GM12864 (cell line): ENCODE measurements around the gene FREM1.

Source experiments
- DNase-seq: peaks from one replicate; pipeline ENCODE4 v3.0.0-alpha.2; 2011; ENCODE audit warnings: low read depth
- H3K4me3 ChIP-seq: 2 replicates; pipeline ENCODE4 v1.5.1; 2011; ENCODE audit warnings: mild to moderate bottlenecking, low read depth, low read length, control low read depth
- CTCF ChIP-seq: IDR thresholded peaks from 2 replicates; pipeline ENCODE4 v1.5.1; 2011; ENCODE audit warnings: low read depth, mild to moderate bottlenecking, moderate library complexity, low read length, control low read depth, inconsistent platforms; ENCODE audit errors: missing control alignments

FREM1 gene

GRCh38 chr9:14748373-14748772 is 161.9 kb downstream of the FREM1 start:
- no peak overlapping the region for H3K4me3 ChIP-seq
- no peak for TF ChIP-seq CTCF
- no peak for DNase-seq

GRCh38 chr9:14747111-14747510 is 163.1 kb downstream of the FREM1 start:
- no peak for TF ChIP-seq CTCF
- H3K4me3 ChIP-seq, result no peak overlapping the region
- DNase-seq, result no peak

GRCh38 chr9:14746626-14747025 is 163.6 kb downstream of the FREM1 start:
- no peak for TF ChIP-seq CTCF
- DNase-seq, result no peak
- no peak overlapping the region for H3K4me3 ChIP-seq

- no peak for DNase-seq
- no peak for TF ChIP-seq CTCF
- H3K4me3 ChIP-seq, result no peak overlapping the region
Measured at GRCh38 chr9:14744768-14745167, 165.5 kb downstream of the FREM1 start.

- no peak for TF ChIP-seq CTCF
- DNase-seq, result no peak
- no peak overlapping the region for H3K4me3 ChIP-seq
Measured at GRCh38 chr9:14741369-14741768, 168.9 kb downstream of the FREM1 start.

GRCh38 chr9:14733133-14733532 is 177.1 kb downstream of the FREM1 start:
- no peak for TF ChIP-seq CTCF
- no peak overlapping the region for H3K4me3 ChIP-seq
- no peak for DNase-seq

GRCh38 chr9:14731294-14731981 is 178.8 kb downstream of the FREM1 start:
- H3K4me3 ChIP-seq, result no peak overlapping the region
- no peak for TF ChIP-seq CTCF

More at GRCh38 chr9:14731294-14731981, 178.8 kb downstream of the FREM1 start:
- DNase-seq, result no peak
